ENCODE data around the gene CASS4. TPM values are rescaled to one million over a fixed set of nuclear protein-coding genes. Genes with fewer than 3 reads are reported as not detected.

CASS4 gene
- total RNA-seq, 1 donor from 2014 or later: not detected

GRCh38 chr20:56443654-56444540 is 31.8 kb downstream of the CASS4 start:
- DNase-seq (ENCODE audit: low read depth): no peak
- no peak overlapping the region for H3K4me3 ChIP-seq (ENCODE audit: low read depth, low read length)
- H3K36me3 ChIP-seq (ENCODE audit: control insufficient read depth, insufficient read depth, low read length): no peaks in the 10 kb centered on the region
- no peak for TF ChIP-seq CTCF (IDR thresholded peaks at IDR 0.05; ENCODE audit: insufficient read depth, low read length, poor library complexity, severe bottlenecking)
- no peaks in the 10 kb centered on the region for H3K27me3 ChIP-seq (ENCODE audit: control insufficient read depth, insufficient read depth, low read length)

GRCh38 chr20:56445130-56445529 is 33.1 kb downstream of the CASS4 start:
- TF ChIP-seq CTCF (IDR thresholded peaks at IDR 0.05; ENCODE audit: insufficient read depth, low read length, poor library complexity, severe bottlenecking): no peak

GRCh38 chr20:56445540-56445939 is 33.5 kb downstream of the CASS4 start:
- Histone ChIP-seq H3K4me3 (ENCODE audit: low read depth, low read length) (no peak overlapping the region), H3K36me3 (ENCODE audit: control insufficient read depth, insufficient read depth, low read length) (no peaks in the 10 kb centered on the region), H3K27me3 (ENCODE audit: control insufficient read depth, insufficient read depth, low read length) (no peaks in the 10 kb centered on the region)
- no peak for DNase-seq (ENCODE audit: low read depth)
- TF ChIP-seq CTCF (IDR thresholded peaks at IDR 0.05; ENCODE audit: insufficient read depth, low read length, poor library complexity, severe bottlenecking): no peak

More at GRCh38 chr20:56445130-56445529, 33.1 kb downstream of the CASS4 start:
- H3K27me3 ChIP-seq (ENCODE audit: control insufficient read depth, insufficient read depth, low read length): no peaks in the 10 kb centered on the region
- DNase-seq (ENCODE audit: low read depth): no peak
- no peak overlapping the region for H3K4me3 ChIP-seq (ENCODE audit: low read depth, low read length)
- no peaks in the 10 kb centered on the region for H3K36me3 ChIP-seq (ENCODE audit: control insufficient read depth, insufficient read depth, low read length)

DNA sequence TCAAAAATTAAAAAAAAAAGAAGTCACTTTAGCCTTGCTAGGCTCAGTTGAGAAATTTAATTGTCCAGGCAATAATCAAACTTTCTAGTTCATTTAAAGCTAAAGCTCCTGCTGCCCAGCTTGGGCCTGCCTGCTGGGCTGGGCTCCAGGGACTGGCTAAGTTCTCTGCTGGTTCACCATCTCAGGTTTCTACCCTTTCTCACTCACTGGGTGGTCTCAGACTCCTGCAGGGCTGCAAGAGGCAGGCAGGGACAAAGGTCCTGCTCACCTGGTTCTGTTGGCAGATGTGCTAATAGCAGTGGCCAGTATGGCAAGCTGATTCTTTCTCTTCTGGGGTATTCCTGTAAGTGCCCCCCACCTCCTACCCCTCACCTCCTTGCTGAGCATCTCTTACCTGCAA is 35.2 kb downstream of the CASS4 start:
- no peak overlapping the region for H3K4me3 ChIP-seq (ENCODE audit: low read depth, low read length)
- TF ChIP-seq CTCF (IDR thresholded peaks at IDR 0.05; ENCODE audit: insufficient read depth, low read length, poor library complexity, severe bottlenecking): no peak
- DNase-seq (ENCODE audit: low read depth): no peak
- H3K27me3 ChIP-seq (ENCODE audit: control insufficient read depth, insufficient read depth, low read length): no peaks in the 10 kb centered on the region
- H3K36me3 ChIP-seq (ENCODE audit: control insufficient read depth, insufficient read depth, low read length): no peaks in the 10 kb centered on the region

DNA sequence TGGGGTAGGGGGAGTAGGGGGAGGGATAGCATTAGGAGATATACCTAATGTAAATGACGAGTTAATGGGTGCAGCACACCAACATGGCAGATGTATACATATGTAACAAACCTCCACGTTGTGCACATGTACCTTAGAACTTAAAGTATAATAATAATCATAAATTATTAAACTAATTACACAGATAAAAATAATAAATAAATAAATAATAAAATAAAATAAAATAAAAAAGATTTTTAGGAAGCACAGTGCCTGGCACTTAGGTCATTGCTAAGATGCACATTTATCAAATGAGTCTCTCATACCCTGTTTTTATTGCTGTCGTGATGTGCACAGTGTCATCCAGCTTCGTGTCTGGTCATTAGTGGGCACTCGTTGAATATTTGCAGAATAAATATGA is 37.4 kb downstream of the CASS4 start:
- TF ChIP-seq CTCF (IDR thresholded peaks at IDR 0.05; ENCODE audit: insufficient read depth, low read length, poor library complexity, severe bottlenecking): no peak
- Histone ChIP-seq H3K27me3 (ENCODE audit: control insufficient read depth, insufficient read depth, low read length) (no peaks in the 10 kb centered on the region), H3K4me3 (ENCODE audit: low read depth, low read length) (no peak overlapping the region), H3K36me3 (ENCODE audit: control insufficient read depth, insufficient read depth, low read length) (no peaks in the 10 kb centered on the region)
- DNase-seq (ENCODE audit: low read depth): no peak

Data from kidney epithelial cell (primary cell).